Measurements from ENCODE around the gene GATD1.

Gene GATD1

GRCh38 chr11:763549-764321 lies 13.6 kb downstream of the GATD1 start:
- no peak for DNase-seq (ENCODE audit: low spot score)
- TF ChIP-seq, protein P1, sequence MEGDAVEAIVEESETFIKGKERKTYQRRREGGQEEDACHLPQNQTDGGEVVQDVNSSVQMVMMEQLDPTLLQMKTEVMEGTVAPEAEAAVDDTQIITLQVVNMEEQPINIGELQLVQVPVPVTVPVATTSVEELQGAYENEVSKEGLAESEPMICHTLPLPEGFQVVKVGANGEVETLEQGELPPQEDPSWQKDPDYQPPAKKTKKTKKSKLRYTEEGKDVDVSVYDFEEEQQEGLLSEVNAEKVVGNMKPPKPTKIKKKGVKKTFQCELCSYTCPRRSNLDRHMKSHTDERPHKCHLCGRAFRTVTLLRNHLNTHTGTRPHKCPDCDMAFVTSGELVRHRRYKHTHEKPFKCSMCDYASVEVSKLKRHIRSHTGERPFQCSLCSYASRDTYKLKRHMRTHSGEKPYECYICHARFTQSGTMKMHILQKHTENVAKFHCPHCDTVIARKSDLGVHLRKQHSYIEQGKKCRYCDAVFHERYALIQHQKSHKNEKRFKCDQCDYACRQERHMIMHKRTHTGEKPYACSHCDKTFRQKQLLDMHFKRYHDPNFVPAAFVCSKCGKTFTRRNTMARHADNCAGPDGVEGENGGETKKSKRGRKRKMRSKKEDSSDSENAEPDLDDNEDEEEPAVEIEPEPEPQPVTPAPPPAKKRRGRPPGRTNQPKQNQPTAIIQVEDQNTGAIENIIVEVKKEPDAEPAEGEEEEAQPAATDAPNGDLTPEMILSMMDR (IDR thresholded peaks at IDR 0.05; ENCODE audit: extremely low read depth, missing control alignments): no peak

- DNase-seq (ENCODE audit: low spot score): no peak
- TF ChIP-seq, protein P1 (IDR thresholded peaks at IDR 0.05; ENCODE audit: extremely low read depth, missing control alignments): no peak
Measured at GRCh38 chr11:763073-763463, 14.2 kb downstream of the GATD1 start.

- peak; percentile 34 for DNase-seq (ENCODE audit: low spot score)
- TF ChIP-seq, protein P1 (IDR thresholded peaks at IDR 0.05; ENCODE audit: extremely low read depth, missing control alignments): no peak
Measured at GRCh38 chr11:762421-763072, 14.7 kb downstream of the GATD1 start.

GRCh38 chr11:761526-762108 lies 15.7 kb downstream of the GATD1 start:
- TF ChIP-seq, protein P1 (IDR thresholded peaks at IDR 0.05; ENCODE audit: extremely low read depth, missing control alignments): no peak
- no peak for DNase-seq (ENCODE audit: low spot score)

GRCh38 chr11:760236-760635 lies 17.1 kb downstream of the GATD1 start:
- TF ChIP-seq, protein P1 (IDR thresholded peaks at IDR 0.05; ENCODE audit: extremely low read depth, missing control alignments): no peak
- no peak for DNase-seq (ENCODE audit: low spot score)

DNA sequence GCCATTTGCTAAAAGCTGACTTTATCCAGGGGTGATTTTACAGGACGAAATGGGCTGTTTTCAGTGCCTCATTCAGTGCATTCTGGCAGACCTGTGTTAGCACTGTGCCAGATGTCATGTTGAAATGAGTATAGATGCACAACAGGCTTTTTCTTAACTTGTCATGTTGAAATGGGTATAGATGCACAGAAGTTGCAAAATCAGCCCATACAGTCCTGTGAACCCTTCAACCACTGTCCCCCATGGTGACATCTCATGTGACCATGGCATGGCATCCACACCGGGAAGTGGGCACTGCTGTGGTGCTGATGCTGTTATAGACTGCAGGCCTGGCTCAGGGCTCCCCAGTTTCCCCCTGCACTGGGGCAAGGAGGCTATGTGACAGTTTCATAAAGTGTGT lies 27.6 kb downstream of the GATD1 start:
- TF ChIP-seq, protein P1 (IDR thresholded peaks at IDR 0.05; ENCODE audit: extremely low read depth, missing control alignments): no peak

GRCh38 chr11:748007-748359 lies 29.3 kb downstream of the GATD1 start:
- TF ChIP-seq, protein P1 (IDR thresholded peaks at IDR 0.05; ENCODE audit: extremely low read depth, missing control alignments): no peak
- DNase-seq (ENCODE audit: low spot score): peak; percentile 31

More for the DNA sequence above, 27.6 kb downstream of the GATD1 start:
- no peak for DNase-seq (ENCODE audit: low spot score)
